Activated CD4-positive, alpha-beta T cell treated with anti-CD3 and anti-CD28 coated beads, Interleukin-2, amount 10 ng/mL, durations not matched to agents 24 days and 14 days (primary cell): ENCODE results near the gene CACNA1C. TPM values are rescaled to one million over a fixed set of nuclear protein-coding genes. Genes with fewer than 3 reads are reported as not detected.
"Not testable (repeated sequence)": the region's sequence is repeated elsewhere in the genome, so short reads cannot be mapped to it uniquely, and the experiment has no call there.

Source experiments
- DNase-seq: peaks from one replicate; pipeline ENCODE4 v3.0.0; 2022
- H3K27ac Mint-ChIP-seq: one replicate; pipeline ENCODE4 v1.8.0; 2022; ENCODE audit warnings: mild to moderate bottlenecking, mixed read lengths
- H3K27me3 Mint-ChIP-seq: one replicate; pipeline ENCODE4 v1.8.0; 2022; ENCODE audit warnings: mixed read lengths
- H3K36me3 Mint-ChIP-seq: one replicate; pipeline ENCODE4 v1.8.0; 2022; ENCODE audit warnings: low read depth, mild to moderate bottlenecking, mixed read lengths
- H3K4me1 Mint-ChIP-seq: one replicate; pipeline ENCODE4 v1.8.0; 2021; ENCODE audit warnings: mixed read lengths
- H3K4me3 Mint-ChIP-seq: one replicate; pipeline ENCODE4 v1.8.0; 2022; ENCODE audit warnings: mild to moderate bottlenecking, moderate library complexity, mixed read lengths
- H3K9me3 Mint-ChIP-seq: one replicate; pipeline ENCODE4 v1.8.0; 2021; ENCODE audit warnings: mixed read lengths
- intact Hi-C: fragments of 100-400 bp; cut with micrococcal nuclease; formaldehyde crosslinking; loops from one replicate; pipeline ENCODE4 v1.15.1; 2023
- total RNA-seq: library from RNA; stranded (reverse); gene quantifications from 2 replicates; pipeline ENCODE4 v1.2.3, GENCODE V29; 2022

Gene CACNA1C
- total RNA-seq, 1 donor from 2014 or later: 0.07 TPM

- no peak for DNase-seq
- H3K9me3 Mint-ChIP-seq: peaks cover 8% of the 10 kb centered on the region
- H3K27me3 Mint-ChIP-seq: no peaks in the 10 kb centered on the region
- H3K4me3 Mint-ChIP-seq: no peak overlapping the region
- H3K4me1 Mint-ChIP-seq: no peaks in the 10 kb centered on the region
- no peaks in the 10 kb centered on the region for H3K36me3 Mint-ChIP-seq
- no peak overlapping the region for H3K27ac Mint-ChIP-seq
- intact Hi-C loops: no loop called here
These were observed 202.5 kb downstream of the CACNA1C start for GRCh38 chr12:2255311-2255710.

GRCh38 chr12:2255731-2256130 lies 202.9 kb downstream of the CACNA1C start:
- H3K36me3 Mint-ChIP-seq, H3K4me1 Mint-ChIP-seq, DNase-seq, H3K27me3 Mint-ChIP-seq, H3K9me3 Mint-ChIP-seq, intact Hi-C loops, H3K27ac Mint-ChIP-seq, H3K4me3 Mint-ChIP-seq: not testable (repeated sequence)

GRCh38 chr12:2256453-2256852 lies 203.7 kb downstream of the CACNA1C start:
- Mint-ChIP-seq H3K36me3 (no peaks in the 10 kb centered on the region), H3K4me3 (no peak overlapping the region), H3K9me3 (peaks cover 8% of the 10 kb centered on the region), H3K4me1 (no peaks in the 10 kb centered on the region), H3K27me3 (no peaks in the 10 kb centered on the region), H3K27ac (no peak overlapping the region)
- DNase-seq: no peak
- intact Hi-C loops: no loop called here

- H3K4me1 Mint-ChIP-seq: no peaks in the 10 kb centered on the region
- no peaks in the 10 kb centered on the region for H3K27me3 Mint-ChIP-seq
- H3K4me3 Mint-ChIP-seq: no peak overlapping the region
- peaks cover 8% of the 10 kb centered on the region for H3K9me3 Mint-ChIP-seq
- no peak overlapping the region for H3K27ac Mint-ChIP-seq
- H3K36me3 Mint-ChIP-seq: no peaks in the 10 kb centered on the region
- intact Hi-C loops: no loop called here
- no peak for DNase-seq
These were observed 204.1 kb downstream of the CACNA1C start for GRCh38 chr12:2256915-2257314.

- peaks cover 8% of the 10 kb centered on the region for H3K9me3 Mint-ChIP-seq
- DNase-seq: no peak
- no peaks in the 10 kb centered on the region for H3K27me3 Mint-ChIP-seq
- no peak overlapping the region for H3K27ac Mint-ChIP-seq
- no peaks in the 10 kb centered on the region for H3K36me3 Mint-ChIP-seq
- H3K4me3 Mint-ChIP-seq: no peak overlapping the region
- intact Hi-C loops: no loop called here
- no peaks in the 10 kb centered on the region for H3K4me1 Mint-ChIP-seq
These were observed 205.2 kb downstream of the CACNA1C start for GRCh38 chr12:2258025-2258424.

GRCh38 chr12:2259369-2259768 lies 206.6 kb downstream of the CACNA1C start:
- no peak overlapping the region for H3K4me3 Mint-ChIP-seq
- intact Hi-C loops: no loop called here
- peaks cover 8% of the 10 kb centered on the region for H3K9me3 Mint-ChIP-seq
- H3K4me1 Mint-ChIP-seq: no peaks in the 10 kb centered on the region
- no peak for DNase-seq
- H3K27me3 Mint-ChIP-seq: no peaks in the 10 kb centered on the region
- no peak overlapping the region for H3K27ac Mint-ChIP-seq
- no peaks in the 10 kb centered on the region for H3K36me3 Mint-ChIP-seq

- intact Hi-C loops: no loop called here
- Mint-ChIP-seq H3K9me3 (peaks cover 5% of the 10 kb centered on the region), H3K4me3 (no peak overlapping the region), H3K36me3 (no peaks in the 10 kb centered on the region), H3K27ac (no peak overlapping the region), H3K4me1 (no peaks in the 10 kb centered on the region), H3K27me3 (no peaks in the 10 kb centered on the region)
- DNase-seq: no peak
These were observed 207.7 kb downstream of the CACNA1C start for GRCh38 chr12:2260441-2260840.

- no peaks in the 10 kb centered on the region for H3K36me3 Mint-ChIP-seq
- no peaks in the 10 kb centered on the region for H3K4me1 Mint-ChIP-seq
- H3K9me3 Mint-ChIP-seq: no peaks in the 10 kb centered on the region
- no peak overlapping the region for H3K4me3 Mint-ChIP-seq
- H3K27ac Mint-ChIP-seq: no peak overlapping the region
- no peaks in the 10 kb centered on the region for H3K27me3 Mint-ChIP-seq
- intact Hi-C loops: no loop called here
- no peak for DNase-seq
These were observed 208.9 kb downstream of the CACNA1C start for GRCh38 chr12:2261708-2262107.

GRCh38 chr12:2262449-2262848 lies 209.7 kb downstream of the CACNA1C start:
- Mint-ChIP-seq H3K4me1 (no peaks in the 10 kb centered on the region), H3K36me3 (no peaks in the 10 kb centered on the region)
- intact Hi-C loops: no loop called here

GRCh38 chr12:2263901-2264300 lies 211.1 kb downstream of the CACNA1C start:
- DNase-seq: no peak
- H3K9me3 Mint-ChIP-seq: no peaks in the 10 kb centered on the region
- no peaks in the 10 kb centered on the region for H3K36me3 Mint-ChIP-seq
- no peak overlapping the region for H3K27ac Mint-ChIP-seq
- intact Hi-C loops: no loop called here
- no peaks in the 10 kb centered on the region for H3K4me1 Mint-ChIP-seq
- no peak overlapping the region for H3K4me3 Mint-ChIP-seq
- H3K27me3 Mint-ChIP-seq: no peaks in the 10 kb centered on the region

More at GRCh38 chr12:2262449-2262848, 209.7 kb downstream of the CACNA1C start:
- no peaks in the 10 kb centered on the region for H3K9me3 Mint-ChIP-seq
- no peak overlapping the region for H3K4me3 Mint-ChIP-seq
- H3K27me3 Mint-ChIP-seq: no peaks in the 10 kb centered on the region
- no peak overlapping the region for H3K27ac Mint-ChIP-seq
- no peak for DNase-seq

- no peak overlapping the region for H3K4me3 Mint-ChIP-seq
- H3K36me3 Mint-ChIP-seq: no peaks in the 10 kb centered on the region
- no peaks in the 10 kb centered on the region for H3K27me3 Mint-ChIP-seq
- no peak overlapping the region for H3K27ac Mint-ChIP-seq
- intact Hi-C loops: no loop called here
- H3K4me1 Mint-ChIP-seq: no peaks in the 10 kb centered on the region
- DNase-seq: no peak
- no peaks in the 10 kb centered on the region for H3K9me3 Mint-ChIP-seq
These were observed 212.0 kb downstream of the CACNA1C start for GRCh38 chr12:2264651-2265232.

GRCh38 chr12:2265461-2266167 lies 212.8 kb downstream of the CACNA1C start:
- no peak overlapping the region for H3K27ac Mint-ChIP-seq
- H3K36me3 Mint-ChIP-seq: no peaks in the 10 kb centered on the region
- no peaks in the 10 kb centered on the region for H3K9me3 Mint-ChIP-seq
- no peaks in the 10 kb centered on the region for H3K27me3 Mint-ChIP-seq
- intact Hi-C loops: no loop called here
- no peak for DNase-seq
- no peak overlapping the region for H3K4me3 Mint-ChIP-seq
- H3K4me1 Mint-ChIP-seq: no peaks in the 10 kb centered on the region

GRCh38 chr12:2266666-2267620 lies 214.2 kb downstream of the CACNA1C start:
- Mint-ChIP-seq H3K27me3 (no peaks in the 10 kb centered on the region), H3K4me1 (no peaks in the 10 kb centered on the region), H3K36me3 (no peaks in the 10 kb centered on the region), H3K4me3 (no peak overlapping the region), H3K27ac (no peak overlapping the region), H3K9me3 (no peaks in the 10 kb centered on the region)
- intact Hi-C loops: no loop called here
- DNase-seq: no peak
